COLO829 (cell line): ENCODE measurements around the gene SMYD3.
"Not testable (repeated sequence)": the region's sequence is repeated elsewhere in the genome, so short reads cannot be mapped to it uniquely, and the experiment has no call there.

Source experiments
- DNase-seq: peaks from one replicate; pipeline ENCODE4 v3.0.0; 2012; ENCODE audit warnings: low spot score

SMYD3 gene

GRCh38 chr1:245987997-245988392, 519.1 kb downstream of the SMYD3 start:
- DNase-seq, result no peak

GRCh38 chr1:245987577-245987976, 519.5 kb downstream of the SMYD3 start:
- DNase-seq, result no peak

- DNase-seq, result no peak
Measured at GRCh38 chr1:245987219-245987545, 519.9 kb downstream of the SMYD3 start.

- peak; percentile 85 for DNase-seq
Measured at GRCh38 chr1:245986404-245987218, 520.5 kb downstream of the SMYD3 start.

- no peak for DNase-seq
Measured at GRCh38 chr1:245984390-245985155, 522.5 kb downstream of the SMYD3 start.

- DNase-seq, result no peak
Measured at GRCh38 chr1:245983294-245983967, 523.6 kb downstream of the SMYD3 start.

- DNase-seq, result no peak
Measured at GRCh38 chr1:245979589-245979988, 527.5 kb downstream of the SMYD3 start.

- peak; percentile 89 for DNase-seq
Measured at GRCh38 chr1:245978915-245979314, 528.2 kb downstream of the SMYD3 start.

GRCh38 chr1:245972476-245972875, 534.6 kb downstream of the SMYD3 start:
- no peak for DNase-seq

GRCh38 chr1:245971711-245972085, 535.4 kb downstream of the SMYD3 start:
- DNase-seq, result no peak

- not testable (repeated sequence) for DNase-seq
Measured at GRCh38 chr1:245971076-245971710, 535.9 kb downstream of the SMYD3 start.

- DNase-seq, result no peak
Measured at GRCh38 chr1:245969283-245969682, 537.8 kb downstream of the SMYD3 start.

GRCh38 chr1:245968775-245969174, 538.3 kb downstream of the SMYD3 start:
- DNase-seq, result no peak

GRCh38 chr1:245965398-245965797, 541.7 kb downstream of the SMYD3 start:
- no peak for DNase-seq

GRCh38 chr1:245963649-245964048, 543.4 kb downstream of the SMYD3 start:
- no peak for DNase-seq

- no peak for DNase-seq
Measured at GRCh38 chr1:245962453-245962852, 544.6 kb downstream of the SMYD3 start.

- DNase-seq, result no peak
Measured at GRCh38 chr1:245961137-245961540, 545.9 kb downstream of the SMYD3 start.

- no peak for DNase-seq
Measured at GRCh38 chr1:245960171-245960570, 546.9 kb downstream of the SMYD3 start.

GRCh38 chr1:245958016-245958415, 549.1 kb downstream of the SMYD3 start:
- DNase-seq, result no peak

- DNase-seq, result no peak
Measured at GRCh38 chr1:245957427-245957826, 549.7 kb downstream of the SMYD3 start.

GRCh38 chr1:245956225-245956624, 550.9 kb downstream of the SMYD3 start:
- no peak for DNase-seq

- DNase-seq, result no peak
Measured at GRCh38 chr1:245953876-245954660, 553.0 kb downstream of the SMYD3 start.
